Astrocyte of the cerebellum (primary cell): ENCODE results near the gene JMJD4.
"Not testable (repeated sequence)": the region's sequence is repeated elsewhere in the genome, so short reads cannot be mapped to it uniquely, and the experiment has no call there.

Source experiments
- DNase-seq: peaks from one replicate; pipeline ENCODE4 v3.0.0-alpha.2; 2011; ENCODE audit warnings: low read depth
- H3K4me3 ChIP-seq: 2 replicates; pipeline ENCODE4 v1.5.1; 2011; ENCODE audit warnings: mild to moderate bottlenecking, low read depth, low read length, moderate library complexity
- CTCF ChIP-seq: IDR thresholded peaks from 2 replicates; pipeline ENCODE4 v1.5.1; 2012; ENCODE audit warnings: low read length, low read depth, moderate library complexity, mild to moderate bottlenecking; ENCODE audit errors: missing control alignments
- in situ Hi-C: cut with HindIII; loops from 2 replicates; pipeline ENCODE4 v1.10.0; 2017; ENCODE audit warnings: low sequenced_read_pairs

Gene JMJD4

GRCh38 chr1:227725046-227725445 is 10.1 kb downstream of the JMJD4 start:
- no peak for TF ChIP-seq CTCF
- in situ Hi-C loops: no loop called here
- no peak overlapping the region for H3K4me3 ChIP-seq
- DNase-seq: no peak

GRCh38 chr1:227723474-227723873 is 11.6 kb downstream of the JMJD4 start:
- H3K4me3 ChIP-seq: no peak overlapping the region
- no peak for DNase-seq
- in situ Hi-C loops: no loop called here
- TF ChIP-seq CTCF: no peak

GRCh38 chr1:227718932-227719331 is 16.2 kb downstream of the JMJD4 start:
- in situ Hi-C loops: no loop called here
- no peak for DNase-seq
- TF ChIP-seq CTCF: no peak
- no peak overlapping the region for H3K4me3 ChIP-seq

- no peak overlapping the region for H3K4me3 ChIP-seq
- in situ Hi-C loops: no loop called here
- no peak for TF ChIP-seq CTCF
- no peak for DNase-seq
Observed at GRCh38 chr1:227712648-227713047, 22.5 kb downstream of the JMJD4 start.

- DNase-seq, H3K4me3 ChIP-seq, in situ Hi-C loops: not testable (repeated sequence)
Observed at GRCh38 chr1:227710474-227710873, 24.6 kb downstream of the JMJD4 start.

- H3K4me3 ChIP-seq: no peak overlapping the region
- TF ChIP-seq CTCF: no peak
- DNase-seq: no peak
- in situ Hi-C loops: no loop called here
Observed at GRCh38 chr1:227709451-227709850, 25.7 kb downstream of the JMJD4 start.

- DNase-seq: no peak
- in situ Hi-C loops: no loop called here
- no peak for TF ChIP-seq CTCF
- H3K4me3 ChIP-seq: no peak overlapping the region
Observed at GRCh38 chr1:227707846-227708245, 27.3 kb downstream of the JMJD4 start.

- H3K4me3 ChIP-seq, DNase-seq, in situ Hi-C loops: not testable (repeated sequence)
Observed at GRCh38 chr1:227701631-227702030, 33.5 kb downstream of the JMJD4 start.
